Measurements from ENCODE around the gene TNFRSF21. TPM values are rescaled to one million over a fixed set of nuclear protein-coding genes. Genes with fewer than 3 reads are reported as not detected.
A peak's percentile ranks its signal among the peaks of the same experiment; 100 is the strongest.

Gene TNFRSF21
- total and polyA plus RNA-seq, 2 donors (not counting 1 experiment from before 2014, with no cell fraction given) = 0.43 to 1.2 TPM

DNA sequence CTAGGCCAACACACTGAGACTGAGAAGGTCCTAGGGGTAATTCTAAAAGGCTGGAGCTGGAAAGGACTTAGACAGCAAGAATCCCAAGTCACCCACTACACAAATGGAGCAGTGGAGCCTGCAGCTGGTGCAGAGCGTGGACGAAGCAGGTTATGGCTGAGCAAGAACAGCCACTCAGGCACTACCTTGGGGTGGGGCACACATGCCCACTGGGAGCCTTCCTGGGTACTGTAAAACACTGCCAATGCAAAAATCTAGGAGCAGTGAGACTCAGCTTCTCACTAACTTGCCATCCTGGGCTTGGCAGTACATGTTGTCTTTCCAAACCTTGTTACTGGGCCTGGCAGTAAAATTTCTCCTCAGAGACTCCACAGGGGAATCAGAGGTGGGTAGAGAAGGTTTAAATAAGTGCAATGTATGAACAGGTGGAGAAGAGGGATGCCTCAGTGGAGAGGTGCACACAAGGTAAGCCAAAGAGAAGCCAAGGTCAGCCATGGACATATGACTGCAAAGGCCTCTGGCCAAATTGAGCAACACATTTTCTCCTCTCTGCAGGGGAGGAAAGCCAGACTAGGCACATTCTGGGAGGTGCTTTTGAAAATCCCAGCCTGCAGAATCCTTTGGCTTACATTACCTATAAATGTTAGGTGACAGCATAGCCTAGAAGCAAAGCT, 105.6 kb downstream of the TNFRSF21 start:
- no peaks in the 10 kb centered on the region for H3K79me2 ChIP-seq (ENCODE audit: control insufficient read depth, insufficient read depth, low read length)
- H3K4me1 ChIP-seq (ENCODE audit: control insufficient read depth in 2 of 2, insufficient read depth in 2 of 2, low read length in 2 of 2) = peaks cover 0 to 10% of the 10 kb centered on the region in 2 donors
- H3K4me2 ChIP-seq (replicated peaks; ENCODE audit: low read depth, low read length, poor library complexity, severe bottlenecking) = no peak overlapping the region
- H3K27me3 ChIP-seq (replicated peaks in 1 of 4; ENCODE audit: control extremely low read depth in 1 of 4, control insufficient read depth in 3 of 4, insufficient read depth in 4 of 4, low read length in 3 of 4) = no peaks in the 10 kb centered on the region
- no peak overlapping the region for H3K4me3 ChIP-seq (ENCODE audit: control extremely low read depth in 1 of 5, extremely low read depth in 1 of 5, insufficient read depth in 1 of 5, low read depth in 2 of 5, low read length in 4 of 5)
- CTCF ChIA-PET = no interaction called here
- no peak overlapping the region for H3K9ac ChIP-seq (ENCODE audit: low read length)
- H4K20me1 ChIP-seq (ENCODE audit: control insufficient read depth, insufficient read depth, low read length, poor library complexity, severe bottlenecking) = no peaks in the 10 kb centered on the region
- H3K4me1 Mint-ChIP-seq = peaks cover 11% of the 10 kb centered on the region
- POLR2A ChIA-PET = no interaction called here
- DNase-seq (no peak), ATAC-seq (ENCODE audit: low read depth) (no peak)
- no peaks in the 10 kb centered on the region for H3K9me3 ChIP-seq (ENCODE audit: control extremely low read depth in 1 of 3, control insufficient read depth in 2 of 3, insufficient read depth in 1 of 3, low read length in 2 of 3)
- H3K27ac Mint-ChIP-seq = peak overlapping the region; percentile 22
- H3K4me3 Mint-ChIP-seq = no peak overlapping the region
- H3K27ac ChIP-seq (ENCODE audit: low read length in 2 of 2) = no peak overlapping the region
- no peaks in the 10 kb centered on the region for H3K27me3 Mint-ChIP-seq
- no peaks in the 10 kb centered on the region for H3K9me3 Mint-ChIP-seq (ENCODE audit: insufficient read depth)
- intact Hi-C loops (cut with micrococcal nuclease) = no loop called here
- WGBS (ENCODE audit: insufficient coverage) = 60% methylated on average over 2 of the region's 2 CpGs
- TF ChIP-seq, protein P1, sequence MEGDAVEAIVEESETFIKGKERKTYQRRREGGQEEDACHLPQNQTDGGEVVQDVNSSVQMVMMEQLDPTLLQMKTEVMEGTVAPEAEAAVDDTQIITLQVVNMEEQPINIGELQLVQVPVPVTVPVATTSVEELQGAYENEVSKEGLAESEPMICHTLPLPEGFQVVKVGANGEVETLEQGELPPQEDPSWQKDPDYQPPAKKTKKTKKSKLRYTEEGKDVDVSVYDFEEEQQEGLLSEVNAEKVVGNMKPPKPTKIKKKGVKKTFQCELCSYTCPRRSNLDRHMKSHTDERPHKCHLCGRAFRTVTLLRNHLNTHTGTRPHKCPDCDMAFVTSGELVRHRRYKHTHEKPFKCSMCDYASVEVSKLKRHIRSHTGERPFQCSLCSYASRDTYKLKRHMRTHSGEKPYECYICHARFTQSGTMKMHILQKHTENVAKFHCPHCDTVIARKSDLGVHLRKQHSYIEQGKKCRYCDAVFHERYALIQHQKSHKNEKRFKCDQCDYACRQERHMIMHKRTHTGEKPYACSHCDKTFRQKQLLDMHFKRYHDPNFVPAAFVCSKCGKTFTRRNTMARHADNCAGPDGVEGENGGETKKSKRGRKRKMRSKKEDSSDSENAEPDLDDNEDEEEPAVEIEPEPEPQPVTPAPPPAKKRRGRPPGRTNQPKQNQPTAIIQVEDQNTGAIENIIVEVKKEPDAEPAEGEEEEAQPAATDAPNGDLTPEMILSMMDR (IDR thresholded peaks at IDR 0.05) = no peak
- no peak for TF ChIP-seq EZH2 (IDR thresholded peaks at IDR 0.05; ENCODE audit: borderline replicate concordance, insufficient read depth, low read depth, low read length, poor library complexity, severe bottlenecking)
- no peaks in the 10 kb centered on the region for H3K36me3 ChIP-seq (replicated peaks in 1 of 2; ENCODE audit: control extremely low read depth in 1 of 2, control insufficient read depth in 1 of 2, extremely low read depth in 1 of 2, insufficient read depth in 2 of 2, low read length in 1 of 2)
- no peak overlapping the region for H2AFZ ChIP-seq (ENCODE audit: insufficient read depth, low read depth, low read length, poor library complexity, severe bottlenecking)

DNA sequence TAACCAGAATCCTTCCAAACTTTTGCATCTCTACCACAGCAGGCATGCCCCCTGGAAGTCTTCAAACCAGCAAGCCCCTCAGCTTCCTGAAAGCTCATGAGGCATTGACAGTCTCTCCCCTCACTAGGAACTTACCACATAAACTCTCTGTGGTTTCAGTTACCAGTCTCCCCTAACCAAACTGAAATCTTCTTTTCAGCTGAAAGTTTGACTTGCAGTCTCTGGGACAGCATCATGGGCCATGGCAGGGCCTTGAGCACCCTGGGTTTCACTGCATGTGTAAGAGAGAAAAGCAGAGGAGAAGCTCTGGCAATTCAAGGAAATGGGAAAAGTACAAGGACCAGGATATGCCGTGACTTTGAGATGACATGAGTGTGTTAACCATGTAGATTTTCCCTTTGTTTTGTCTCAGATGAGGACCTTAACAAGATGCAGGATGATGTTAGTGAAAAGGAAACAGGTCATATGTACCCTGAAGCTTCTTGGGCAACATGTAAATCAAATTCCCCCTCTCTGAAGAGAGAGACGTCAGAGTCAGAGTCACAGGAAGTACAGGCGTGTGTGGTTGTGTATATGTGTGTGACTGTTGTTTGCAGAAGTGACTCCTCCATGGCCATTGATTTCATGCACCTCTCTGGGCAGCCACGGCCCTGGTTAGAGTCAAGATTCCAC, 106.3 kb downstream of the TNFRSF21 start:
- Histone ChIP-seq H3K27me3 (replicated peaks in 1 of 4; ENCODE audit: control extremely low read depth in 1 of 4, control insufficient read depth in 3 of 4, insufficient read depth in 4 of 4, low read length in 3 of 4) (no peaks in the 10 kb centered on the region), H3K9me3 (ENCODE audit: control extremely low read depth in 1 of 3, control insufficient read depth in 2 of 3, insufficient read depth in 1 of 3, low read length in 2 of 3) (no peaks in the 10 kb centered on the region), H4K20me1 (ENCODE audit: control insufficient read depth, insufficient read depth, low read length, poor library complexity, severe bottlenecking) (no peaks in the 10 kb centered on the region), H3K4me1 (ENCODE audit: control insufficient read depth in 2 of 2, insufficient read depth in 2 of 2, low read length in 2 of 2) (peaks cover 0 to 10% of the 10 kb centered on the region in 2 donors), H3K4me3 (ENCODE audit: control extremely low read depth in 1 of 5, extremely low read depth in 1 of 5, insufficient read depth in 1 of 5, low read depth in 2 of 5, low read length in 4 of 5) (no peak overlapping the region), H3K4me2 (replicated peaks; ENCODE audit: low read depth, low read length, poor library complexity, severe bottlenecking) (no peak overlapping the region), H3K36me3 (replicated peaks in 1 of 2; ENCODE audit: control extremely low read depth in 1 of 2, control insufficient read depth in 1 of 2, extremely low read depth in 1 of 2, insufficient read depth in 2 of 2, low read length in 1 of 2) (no peaks in the 10 kb centered on the region), H3K79me2 (ENCODE audit: control insufficient read depth, insufficient read depth, low read length) (no peaks in the 10 kb centered on the region), H3K9ac (ENCODE audit: low read length) (no peak overlapping the region), H3K27ac (ENCODE audit: low read length in 2 of 2) (no peak overlapping the region), H2AFZ (ENCODE audit: insufficient read depth, low read depth, low read length, poor library complexity, severe bottlenecking) (peak overlapping the region; percentile 2)
- ChIA-PET POLR2A (no interaction called here), CTCF (no interaction called here)
- no peak for TF ChIP-seq EZH2 (IDR thresholded peaks at IDR 0.05; ENCODE audit: borderline replicate concordance, insufficient read depth, low read depth, low read length, poor library complexity, severe bottlenecking)
- TF ChIP-seq, protein P1 (IDR thresholded peaks at IDR 0.05) = no peak
- H3K9me3 Mint-ChIP-seq (ENCODE audit: insufficient read depth) = no peaks in the 10 kb centered on the region
- H3K4me1 Mint-ChIP-seq = peaks cover 11% of the 10 kb centered on the region
- peak; percentile 28 for DNase-seq
- H3K27ac Mint-ChIP-seq = peak overlapping the region; percentile 22
- intact Hi-C loops (cut with micrococcal nuclease) = no loop called here
- WGBS (ENCODE audit: insufficient coverage) = 61% methylated on average over 3 of the region's 4 CpGs
- H3K27me3 Mint-ChIP-seq = no peaks in the 10 kb centered on the region
- no peak overlapping the region for H3K4me3 Mint-ChIP-seq
- ATAC-seq (ENCODE audit: low read depth) = peak; percentile 61
